ENCODE measurements around the gene ADO.

ADO gene

GRCh38 chr10:62850646-62851045 is 46.1 kb downstream of the ADO start:
- no peak overlapping the region for H3K4me2 ChIP-seq (ENCODE audit: low read depth, low read length, poor library complexity, severe bottlenecking)

GRCh38 chr10:62851442-62851841 is 46.9 kb downstream of the ADO start:
- H3F3A ChIP-seq (ENCODE audit: insufficient read depth) = no peaks in the 10 kb centered on the region
- no peak overlapping the region for H2AFZ ChIP-seq (ENCODE audit: low read depth, low read length, severe bottlenecking)
- no peaks in the 10 kb centered on the region for H3K9me3 ChIP-seq (ENCODE audit: insufficient read depth, low read length)
- no peaks in the 10 kb centered on the region for H3K79me2 ChIP-seq (ENCODE audit: insufficient read depth, low read length)
- H3K4me2 ChIP-seq (ENCODE audit: low read depth, low read length, poor library complexity, severe bottlenecking) = no peak overlapping the region
- H3K36me3 ChIP-seq (ENCODE audit: low read length) = no peaks in the 10 kb centered on the region
- no peaks in the 10 kb centered on the region for H3K9me2 ChIP-seq (replicated peaks; ENCODE audit: insufficient read depth, low read length)
- no peaks in the 10 kb centered on the region for H3K27me3 ChIP-seq (ENCODE audit: low read length)
- no peak overlapping the region for H3K9ac ChIP-seq (ENCODE audit: low read length)
- no peaks in the 10 kb centered on the region for H4K20me1 ChIP-seq (ENCODE audit: low read depth, low read length)
- H3K27ac ChIP-seq (ENCODE audit: low read depth, low read length) = no peak overlapping the region
- H3K4me3 ChIP-seq (ENCODE audit: insufficient read depth, low read length, poor library complexity, severe bottlenecking) = no peak overlapping the region
- TF ChIP-seq EZH2phosphoT487 (conservative IDR thresholded peaks at IDR 0.05; ENCODE audit: low read length) = no peak
- peak; percentile 11 for TF ChIP-seq CTCF (IDR thresholded peaks at IDR 0.05; ENCODE audit: insufficient read depth, low read length, poor library complexity, severe bottlenecking)

More at GRCh38 chr10:62850646-62851045, 46.1 kb downstream of the ADO start:
- Histone ChIP-seq H3K9ac (ENCODE audit: low read length) (no peak overlapping the region), H2AFZ (ENCODE audit: low read depth, low read length, severe bottlenecking) (no peak overlapping the region), H3K79me2 (ENCODE audit: insufficient read depth, low read length) (no peaks in the 10 kb centered on the region), H3K36me3 (ENCODE audit: low read length) (no peaks in the 10 kb centered on the region), H3K9me3 (ENCODE audit: insufficient read depth, low read length) (no peaks in the 10 kb centered on the region), H3K4me3 (ENCODE audit: insufficient read depth, low read length, poor library complexity, severe bottlenecking) (no peak overlapping the region), H3F3A (ENCODE audit: insufficient read depth) (no peaks in the 10 kb centered on the region), H3K27ac (ENCODE audit: low read depth, low read length) (no peak overlapping the region), H3K9me2 (replicated peaks; ENCODE audit: insufficient read depth, low read length) (no peaks in the 10 kb centered on the region), H3K27me3 (ENCODE audit: low read length) (no peaks in the 10 kb centered on the region), H4K20me1 (ENCODE audit: low read depth, low read length) (no peaks in the 10 kb centered on the region)
- TF ChIP-seq CTCF (IDR thresholded peaks at IDR 0.05; ENCODE audit: insufficient read depth, low read length, poor library complexity, severe bottlenecking) = no peak
- TF ChIP-seq EZH2phosphoT487 (conservative IDR thresholded peaks at IDR 0.05; ENCODE audit: low read length) = no peak

- H3K9ac ChIP-seq (ENCODE audit: low read length) = no peak overlapping the region
- no peaks in the 10 kb centered on the region for H3K36me3 ChIP-seq (ENCODE audit: low read length)
- H3K4me2 ChIP-seq (ENCODE audit: low read depth, low read length, poor library complexity, severe bottlenecking) = no peak overlapping the region
- no peaks in the 10 kb centered on the region for H4K20me1 ChIP-seq (ENCODE audit: low read depth, low read length)
- H2AFZ ChIP-seq (ENCODE audit: low read depth, low read length, severe bottlenecking) = no peak overlapping the region
- H3K9me3 ChIP-seq (ENCODE audit: insufficient read depth, low read length) = no peaks in the 10 kb centered on the region
- no peak overlapping the region for H3K4me3 ChIP-seq (ENCODE audit: insufficient read depth, low read length, poor library complexity, severe bottlenecking)
- H3F3A ChIP-seq (ENCODE audit: insufficient read depth) = no peaks in the 10 kb centered on the region
- H3K27me3 ChIP-seq (ENCODE audit: low read length) = no peaks in the 10 kb centered on the region
- no peaks in the 10 kb centered on the region for H3K9me2 ChIP-seq (replicated peaks; ENCODE audit: insufficient read depth, low read length)
- no peaks in the 10 kb centered on the region for H3K79me2 ChIP-seq (ENCODE audit: insufficient read depth, low read length)
- H3K27ac ChIP-seq (ENCODE audit: low read depth, low read length) = no peak overlapping the region
- TF ChIP-seq CTCF (IDR thresholded peaks at IDR 0.05; ENCODE audit: insufficient read depth, low read length, poor library complexity, severe bottlenecking) (no peak), EZH2phosphoT487 (conservative IDR thresholded peaks at IDR 0.05; ENCODE audit: low read length) (no peak)
Observed at GRCh38 chr10:62852961-62853702, 48.6 kb downstream of the ADO start.
